Endodermal cell (in vitro differentiated cells): ENCODE measurements around the gene NID1. TPM values are rescaled to one million over a fixed set of nuclear protein-coding genes. Genes with fewer than 3 reads are reported as not detected.
A peak's percentile ranks its signal among the peaks of the same experiment; 100 is the strongest.

Experiments
- DNase-seq: peaks from one replicate; pipeline ENCODE4 v3.0.0-alpha.2; 2017
- H3K27ac ChIP-seq: 2 replicates; pipeline ENCODE4 v1.5.1; 2013; ENCODE audit warnings: mild to moderate bottlenecking, low read depth, low read length, moderate library complexity
- H3K27me3 ChIP-seq: 2 replicates; pipeline ENCODE4 v1.6.1; 2013; ENCODE audit warnings: mild to moderate bottlenecking, low read length, moderate library complexity; ENCODE audit not compliant: insufficient read depth, control insufficient read depth, poor library complexity, severe bottlenecking
- H3K36me3 ChIP-seq: 2 replicates; pipeline ENCODE4 v1.7.0; 2013; ENCODE audit warnings: mild to moderate bottlenecking, low read length, moderate library complexity; ENCODE audit not compliant: control insufficient read depth, insufficient read depth
- H3K4me1 ChIP-seq: one replicate; pipeline ENCODE4 v1.7.0; 2013; ENCODE audit warnings: low read length; ENCODE audit not compliant: control insufficient read depth, insufficient read depth
- H3K4me3 ChIP-seq: 2 replicates; pipeline ENCODE4 v1.5.1; 2013; ENCODE audit warnings: mild to moderate bottlenecking, low read length, moderate library complexity
- H3K9ac ChIP-seq: 2 replicates; pipeline ENCODE4 v1.6.1; 2013; ENCODE audit warnings: mild to moderate bottlenecking, low read length, moderate library complexity; ENCODE audit not compliant: poor library complexity, severe bottlenecking; ENCODE audit errors: extremely low read depth
- H3K9me3 ChIP-seq: 2 replicates; pipeline ENCODE4 v1.6.1; 2013; ENCODE audit warnings: mild to moderate bottlenecking, low read length, moderate library complexity; ENCODE audit not compliant: control insufficient read depth
- H3K27ac Mint-ChIP-seq: 2 replicates; pipeline ENCODE4 v1.8.0; 2020; ENCODE audit warnings: mixed read lengths
- H3K27me3 Mint-ChIP-seq: 2 replicates; pipeline ENCODE4 v1.8.0; 2021; ENCODE audit warnings: mild to moderate bottlenecking, mixed read lengths; ENCODE audit not compliant: insufficient read depth
- H3K36me3 Mint-ChIP-seq: 2 replicates; pipeline ENCODE4 v1.8.0; 2020; ENCODE audit warnings: low read depth, mixed read lengths
- H3K4me1 Mint-ChIP-seq: 2 replicates; pipeline ENCODE4 v1.8.0; 2020; ENCODE audit warnings: mixed read lengths
- H3K4me3 Mint-ChIP-seq: 2 replicates; pipeline ENCODE4 v1.8.0; 2020; ENCODE audit warnings: mild to moderate bottlenecking, moderate library complexity, mixed read lengths
- H3K9me3 Mint-ChIP-seq: 2 replicates; pipeline ENCODE4 v1.8.0; 2020; ENCODE audit warnings: mild to moderate bottlenecking, mixed read lengths
- WGBS, 2 experiments: methylation state at CpG; one replicate each; pipeline versions ENCODE4 v1.1.5 to v1.1.7; 2013; ENCODE audit warnings: missing lambda C conversion rate in 2 of 2, mixed read lengths in 1 of 2; ENCODE audit not compliant: insufficient coverage in 1 of 2, insufficient read length in 1 of 2; 5-methylcytosine and 5-hydroxymethylcytosine counted together
- total RNA-seq, 2 donors: library from RNA; stranded (reverse); fragmentation: NEBNext Ultra II Directional in 1 of 2; extraction: Animal tissue kit (Norgen Biotek cat#: 25700) in 1 of 2; gene quantifications; 2 replicates in 1 of 2; 3 replicates in 1 of 2; pipeline ENCODE4 v1.2.1, GENCODE V29; 2021
- TF ChIP-seq, protein P1 (sequence below): fragments of 200-600 bp; sonication (generic); conservative IDR thresholded peaks from 2 replicates; pipeline ENCODE4 v1.5.0; 2021; ENCODE audit warnings: antibody characterized with exemption, mild to moderate bottlenecking

NID1 gene
- total RNA-seq, 2 donors from 2014 or later: 12.7 to 18.3 TPM

DNA sequence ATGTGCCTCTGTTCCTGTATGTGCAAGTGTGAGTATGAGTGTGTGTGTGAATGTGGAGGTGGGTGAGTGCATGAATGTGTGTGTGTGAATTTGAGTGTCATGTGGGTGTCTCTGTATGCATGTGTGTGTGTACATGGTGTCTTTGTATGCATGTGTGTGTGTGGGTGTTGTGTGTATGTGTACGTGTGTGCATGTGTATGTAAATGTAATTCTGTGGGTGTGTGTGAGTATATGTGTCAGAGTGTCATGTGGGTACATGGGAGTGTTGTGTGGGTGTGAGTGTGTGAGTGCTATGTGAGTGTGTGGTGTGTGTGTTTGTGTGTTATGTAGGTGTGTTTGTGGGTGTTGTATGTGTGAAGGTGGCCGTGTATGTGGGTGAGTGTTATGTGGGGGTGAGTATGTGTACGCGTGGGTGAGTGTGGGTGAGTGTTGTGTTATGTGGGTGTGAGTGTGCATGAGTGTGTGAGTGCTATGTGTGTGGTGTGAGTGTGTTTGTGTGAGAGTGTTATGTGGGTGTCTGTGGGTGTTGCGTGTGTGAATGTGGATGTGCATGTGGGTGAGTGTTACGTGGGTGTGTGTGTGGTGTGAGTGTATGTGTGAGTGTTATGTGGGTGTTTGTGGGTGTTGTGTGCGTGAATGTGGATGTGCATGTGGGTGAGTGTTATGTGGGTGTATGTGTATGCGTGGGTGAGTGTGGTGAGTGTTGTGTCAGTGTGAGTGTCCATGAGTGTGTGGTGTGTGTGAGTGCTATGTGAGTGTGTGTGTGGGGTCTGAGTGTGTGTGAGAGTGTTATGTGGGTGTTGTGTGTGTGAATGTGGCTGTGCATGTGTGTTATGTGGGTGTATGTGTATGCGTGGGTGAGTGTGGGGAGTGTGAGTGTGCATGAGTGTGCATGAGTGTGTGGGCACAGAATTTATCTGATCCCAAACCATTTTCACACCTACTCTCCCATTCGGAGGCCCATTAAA lies 36.6 kb upstream of the NID1 start:
- Mint-ChIP-seq H3K36me3 (no peaks in the 10 kb centered on the region), H3K27ac (no peak overlapping the region), H3K4me1 (peaks cover 2% of the 10 kb centered on the region), H3K9me3 (peaks cover 4% of the 10 kb centered on the region), H3K27me3 (peaks cover 9% of the 10 kb centered on the region), H3K4me3 (no peak overlapping the region)
- Histone ChIP-seq H3K27ac (no peak overlapping the region), H3K27me3 (no peaks in the 10 kb centered on the region), H3K36me3 (no peaks in the 10 kb centered on the region), H3K9me3 (peaks cover 7% of the 10 kb centered on the region), H3K9ac (no peak overlapping the region), H3K4me1 (no peaks in the 10 kb centered on the region), H3K4me3 (no peak overlapping the region)
- TF ChIP-seq, protein P1, sequence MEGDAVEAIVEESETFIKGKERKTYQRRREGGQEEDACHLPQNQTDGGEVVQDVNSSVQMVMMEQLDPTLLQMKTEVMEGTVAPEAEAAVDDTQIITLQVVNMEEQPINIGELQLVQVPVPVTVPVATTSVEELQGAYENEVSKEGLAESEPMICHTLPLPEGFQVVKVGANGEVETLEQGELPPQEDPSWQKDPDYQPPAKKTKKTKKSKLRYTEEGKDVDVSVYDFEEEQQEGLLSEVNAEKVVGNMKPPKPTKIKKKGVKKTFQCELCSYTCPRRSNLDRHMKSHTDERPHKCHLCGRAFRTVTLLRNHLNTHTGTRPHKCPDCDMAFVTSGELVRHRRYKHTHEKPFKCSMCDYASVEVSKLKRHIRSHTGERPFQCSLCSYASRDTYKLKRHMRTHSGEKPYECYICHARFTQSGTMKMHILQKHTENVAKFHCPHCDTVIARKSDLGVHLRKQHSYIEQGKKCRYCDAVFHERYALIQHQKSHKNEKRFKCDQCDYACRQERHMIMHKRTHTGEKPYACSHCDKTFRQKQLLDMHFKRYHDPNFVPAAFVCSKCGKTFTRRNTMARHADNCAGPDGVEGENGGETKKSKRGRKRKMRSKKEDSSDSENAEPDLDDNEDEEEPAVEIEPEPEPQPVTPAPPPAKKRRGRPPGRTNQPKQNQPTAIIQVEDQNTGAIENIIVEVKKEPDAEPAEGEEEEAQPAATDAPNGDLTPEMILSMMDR: no peak
- WGBS, 2 experiments: 80 to 88% methylated on average over 7 to 10 of the region's 10 CpGs
- DNase-seq: no peak

DNA sequence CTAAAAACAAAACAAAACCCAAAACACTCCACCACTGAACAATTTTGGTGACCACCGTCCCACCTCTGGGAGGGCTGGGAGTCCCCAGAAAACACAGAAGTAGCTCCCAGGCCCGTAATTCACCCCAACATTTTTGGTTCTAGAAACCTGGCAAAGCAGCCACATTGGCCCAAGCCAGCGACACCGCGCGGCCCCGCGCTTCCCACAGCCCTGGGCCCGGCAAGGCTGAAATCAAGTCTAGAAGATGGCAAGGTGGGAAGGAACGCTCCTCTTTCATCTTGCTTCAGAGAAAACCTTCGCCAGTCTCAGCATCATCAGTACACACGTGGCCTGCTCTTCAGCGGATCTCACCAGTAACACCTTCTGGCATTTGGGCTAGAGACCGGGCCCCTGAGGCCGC lies 35.9 kb upstream of the NID1 start:
- Mint-ChIP-seq H3K27ac (no peak overlapping the region), H3K9me3 (peaks cover 7% of the 10 kb centered on the region), H3K4me1 (peaks cover 2% of the 10 kb centered on the region), H3K4me3 (no peak overlapping the region), H3K27me3 (peaks cover 9% of the 10 kb centered on the region), H3K36me3 (no peaks in the 10 kb centered on the region)
- no peaks in the 10 kb centered on the region for H3K27me3 ChIP-seq
- no peak overlapping the region for H3K9ac ChIP-seq
- no peak overlapping the region for H3K4me3 ChIP-seq
- no peaks in the 10 kb centered on the region for H3K36me3 ChIP-seq
- no peaks in the 10 kb centered on the region for H3K4me1 ChIP-seq
- no peak for DNase-seq
- no peak overlapping the region for H3K27ac ChIP-seq
- peaks cover 12% of the 10 kb centered on the region for H3K9me3 ChIP-seq
- 95 to 96% methylated on average over 13 to 15 of the region's 15 CpGs for WGBS, 2 experiments
- TF ChIP-seq, protein P1: no peak

DNA sequence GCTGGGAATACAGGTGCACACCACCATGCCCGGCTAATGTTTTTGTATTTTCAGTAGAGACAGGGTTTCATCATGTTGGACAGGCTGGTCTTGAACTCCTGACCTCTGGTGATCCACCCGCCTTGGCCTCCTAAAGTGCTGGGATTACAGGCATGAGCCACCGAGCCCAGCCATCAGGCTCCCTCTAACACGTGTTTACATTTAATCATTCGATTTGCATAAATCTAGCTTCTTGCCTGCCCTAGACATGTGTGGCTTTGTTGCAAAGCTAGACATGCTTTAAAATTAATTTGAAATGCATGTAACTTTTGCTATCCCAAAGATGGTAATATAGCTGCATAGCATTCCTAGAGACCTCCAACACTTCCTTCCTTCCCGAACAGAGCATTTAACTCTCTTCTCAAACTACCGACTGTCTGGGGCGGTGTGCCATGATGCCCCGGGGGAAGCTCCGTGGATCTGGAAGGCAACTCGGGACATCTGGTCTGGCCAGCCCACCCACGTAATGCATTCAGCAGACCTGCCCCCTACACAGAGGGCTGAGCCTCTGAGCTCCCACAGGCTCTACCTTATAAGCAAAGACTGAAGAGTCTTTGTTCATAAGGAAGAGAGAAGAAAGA lies 34.6 kb upstream of the NID1 start:
- Mint-ChIP-seq H3K9me3 (peaks cover 7% of the 10 kb centered on the region), H3K36me3 (no peaks in the 10 kb centered on the region), H3K27ac (no peak overlapping the region), H3K4me1 (peaks cover 2% of the 10 kb centered on the region), H3K4me3 (no peak overlapping the region), H3K27me3 (peaks cover 7% of the 10 kb centered on the region)
- Histone ChIP-seq H3K4me1 (no peaks in the 10 kb centered on the region), H3K9me3 (peaks cover 12% of the 10 kb centered on the region), H3K4me3 (no peak overlapping the region), H3K27me3 (no peaks in the 10 kb centered on the region), H3K27ac (peak overlapping the region; percentile 34), H3K9ac (no peak overlapping the region), H3K36me3 (no peaks in the 10 kb centered on the region)
- 86 to 90% methylated on average over 7 to 12 of the region's 12 CpGs for WGBS, 2 experiments
- DNase-seq: no peak
- TF ChIP-seq, protein P1: no peak
